Breast epithelium (tissue), 4 donors: ENCODE measurements around the gene TECTA. TPM values are rescaled to one million over a fixed set of nuclear protein-coding genes. Genes with fewer than 3 reads are reported as not detected.

ENCODE experiments used
- DNase-seq, 2 donors: peaks; one replicate each; pipeline ENCODE4 v3.0.0-alpha.2; 2019; ENCODE audit warnings: low spot score in 2 of 2
- H3K27ac ChIP-seq, 2 donors: fragments of 200-600 bp; sonication (generic) in 1 of 2; one replicate each; pipeline ENCODE4 v1.5.1; 2016 to 2019; ENCODE audit warnings: mild to moderate bottlenecking in 1 of 2
- H3K27me3 ChIP-seq, 2 donors: fragments of 200-600 bp; sonication (generic) in 1 of 2; one replicate each; pipeline versions ENCODE4 v1.5.1 to v1.6.0; 2017 to 2019; ENCODE audit warnings: control low read depth in 1 of 2, mild to moderate bottlenecking in 1 of 2
- H3K36me3 ChIP-seq: fragments of 200-600 bp; one replicate; pipeline ENCODE4 v1.5.1; 2019
- H3K4me1 ChIP-seq, 2 donors: fragments of 200-600 bp; sonication (generic); one replicate each; pipeline ENCODE4 v1.5.1; 2016 to 2019; ENCODE audit warnings: control low read depth in 1 of 2
- H3K4me3 ChIP-seq, 3 donors: fragments of 200-600 bp; sonication (generic); 1 replicate in 2 of 3; 2 replicates in 1 of 3; pipeline ENCODE4 v1.5.1; 2016 to 2019; ENCODE audit warnings: mild to moderate bottlenecking in 3 of 3, moderate library complexity in 2 of 3
- H3K9me3 ChIP-seq, 2 donors: fragments of 200-600 bp; sonication (generic) in 1 of 2; one replicate each; pipeline ENCODE4 v1.5.1; 2016 to 2019; ENCODE audit warnings: control low read depth in 1 of 2
- CTCF ChIP-seq, 3 donors: fragments of 450-650 bp; IDR thresholded peaks; one replicate each; pipeline ENCODE4 v1.5.1; 2016 to 2017; ENCODE audit warnings: antibody characterized with exemption in 3 of 3, mild to moderate bottlenecking in 3 of 3, moderate library complexity in 3 of 3
- POLR2A ChIP-seq: fragments of 450-650 bp; IDR thresholded peaks from one replicate; pipeline ENCODE4 v1.6.1; 2016; ENCODE audit warnings: antibody characterized with exemption, mild to moderate bottlenecking, moderate library complexity
- POLR2AphosphoS5 ChIP-seq, 3 donors: sonication (generic); formaldehyde crosslinking; IDR thresholded peaks; one replicate each; pipeline ENCODE4 v1.6.1; 2017; ENCODE audit warnings: antibody characterized with exemption in 3 of 3
- intact Hi-C: fragments of 100-400 bp; cut with DNase I; formaldehyde crosslinking; loops from one replicate; pipeline ENCODE4 v1.15.1; 2023; ENCODE audit warnings: low total_unique reads
- total RNA-seq, 3 donors: library from RNA; depleted of rRNA; stranded (reverse); fragments of >200 nt; gene quantifications; one replicate each; pipeline ENCODE4 v1.1.0, GENCODE V29; 2016

TECTA gene
- total RNA-seq, 3 donors from 2014 or later = 0.64 to 1.3 (median 0.88) TPM

DNA sequence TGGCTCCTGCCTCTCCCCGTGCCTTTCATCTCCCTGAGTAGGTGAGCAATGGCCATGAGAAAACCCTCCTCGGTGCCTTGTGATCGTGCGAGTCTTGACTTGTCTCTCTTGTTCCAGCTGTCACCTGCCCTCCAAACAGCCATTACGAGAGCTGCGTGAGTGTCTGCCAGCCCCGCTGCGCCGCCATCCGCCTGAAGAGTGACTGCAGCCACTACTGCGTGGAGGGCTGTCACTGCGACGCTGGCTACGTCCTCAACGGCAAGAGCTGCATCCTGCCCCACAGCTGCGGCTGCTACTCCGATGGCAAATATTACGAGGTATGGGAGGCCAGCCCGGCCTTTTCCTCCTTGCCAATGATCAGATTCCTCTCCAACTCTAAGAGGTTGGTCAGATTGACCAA lies 51.7 kb downstream of the TECTA start:
- DNase-seq = no peak
- intact Hi-C loops = no loop called here
- no peaks in the 10 kb centered on the region for H3K36me3 ChIP-seq
- H3K4me3 ChIP-seq = no peak overlapping the region
- TF ChIP-seq CTCF (IDR thresholded peaks at IDR 0.05) (no peak), POLR2A (no peak), POLR2AphosphoS5 (IDR thresholded peaks at IDR 0.05) (no peak)
- no peaks in the 10 kb centered on the region for H3K9me3 ChIP-seq
- no peak overlapping the region for H3K27ac ChIP-seq
- H3K4me1 ChIP-seq = no peaks in the 10 kb centered on the region
- H3K27me3 ChIP-seq = no peaks in the 10 kb centered on the region

GRCh38 chr11:121153472-121153871 lies 52.4 kb downstream of the TECTA start:
- no peak for DNase-seq
- H3K36me3 ChIP-seq = no peaks in the 10 kb centered on the region
- H3K27ac ChIP-seq = no peak overlapping the region
- intact Hi-C loops = no loop called here
- no peaks in the 10 kb centered on the region for H3K4me1 ChIP-seq
- H3K27me3 ChIP-seq = no peaks in the 10 kb centered on the region
- no peak overlapping the region for H3K4me3 ChIP-seq
- no peak for TF ChIP-seq CTCF (IDR thresholded peaks at IDR 0.05)
- TF ChIP-seq POLR2A = no peak
- TF ChIP-seq POLR2AphosphoS5 (IDR thresholded peaks at IDR 0.05) = no peak
- no peaks in the 10 kb centered on the region for H3K9me3 ChIP-seq

DNA sequence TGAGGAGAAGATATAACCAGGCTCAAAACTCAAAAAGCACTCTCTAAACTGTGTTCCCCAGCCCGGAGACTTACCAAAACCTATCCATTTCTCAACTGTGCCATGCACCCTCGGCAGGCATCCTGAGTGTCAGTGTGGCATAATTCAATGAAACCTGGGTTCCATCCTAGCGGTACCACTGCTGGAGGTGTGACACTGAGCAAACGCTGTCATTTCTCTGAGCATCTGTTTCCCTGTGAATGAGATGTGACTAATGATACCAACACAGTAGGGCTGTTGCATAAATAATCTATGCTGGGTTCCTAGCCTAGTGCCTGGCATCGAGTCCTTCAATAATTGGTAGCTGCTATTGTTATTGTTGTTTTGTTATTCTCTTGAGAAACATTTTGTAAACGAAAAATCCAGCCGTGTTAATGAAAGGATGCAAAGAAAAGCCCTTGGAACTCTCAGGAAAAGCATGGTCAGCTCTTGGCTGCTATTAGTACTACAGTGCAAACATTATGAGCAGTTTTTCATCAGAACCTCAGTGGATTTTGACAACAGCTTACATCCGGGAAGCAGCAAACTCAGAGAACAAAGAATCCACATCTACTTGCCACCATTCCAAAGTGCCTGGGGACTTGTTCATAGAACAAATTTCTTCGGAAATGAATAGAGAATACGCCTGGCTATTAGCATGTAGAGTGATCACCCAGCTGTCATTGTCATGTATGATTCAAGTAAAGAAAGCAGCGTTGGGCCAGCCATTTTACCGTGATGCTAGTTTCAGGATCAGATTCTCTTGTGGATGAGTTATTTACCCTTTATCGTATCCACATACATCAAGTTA lies 53.7 kb downstream of the TECTA start:
- no peak for TF ChIP-seq POLR2A
- no peak for TF ChIP-seq POLR2AphosphoS5 (IDR thresholded peaks at IDR 0.05)
- no peak for TF ChIP-seq CTCF (IDR thresholded peaks at IDR 0.05)
- no peaks in the 10 kb centered on the region for H3K36me3 ChIP-seq
- no peak overlapping the region for H3K4me3 ChIP-seq
- no peak overlapping the region for H3K27ac ChIP-seq
- H3K27me3 ChIP-seq = no peaks in the 10 kb centered on the region
- H3K4me1 ChIP-seq = no peaks in the 10 kb centered on the region
- intact Hi-C loops = no loop called here
- DNase-seq = no peak
- H3K9me3 ChIP-seq = no peaks in the 10 kb centered on the region

DNA sequence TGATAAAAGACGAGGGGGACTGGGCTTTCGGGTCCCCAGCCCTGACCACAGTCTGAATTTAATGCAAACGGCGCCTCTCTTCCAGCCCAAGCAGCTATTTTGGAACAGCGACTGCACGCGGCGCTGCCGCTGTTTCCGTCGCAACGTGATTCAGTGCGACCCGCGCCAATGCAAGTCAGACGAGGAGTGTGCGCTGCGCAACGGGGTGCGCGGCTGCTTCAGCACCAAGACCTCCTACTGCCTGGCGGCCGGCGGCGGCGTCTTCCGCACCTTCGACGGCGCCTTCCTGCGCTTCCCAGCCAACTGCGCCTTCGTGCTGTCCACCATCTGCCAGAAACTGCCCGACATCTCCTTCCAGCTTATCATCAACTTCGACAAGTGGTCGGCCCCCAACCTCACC lies 56.7 kb downstream of the TECTA start:
- TF ChIP-seq POLR2A = no peak
- TF ChIP-seq CTCF (IDR thresholded peaks at IDR 0.05) = no peak
- no peak for TF ChIP-seq POLR2AphosphoS5 (IDR thresholded peaks at IDR 0.05)
- no peak overlapping the region for H3K27ac ChIP-seq
- H3K36me3 ChIP-seq = no peaks in the 10 kb centered on the region
- H3K4me1 ChIP-seq = no peaks in the 10 kb centered on the region
- DNase-seq = no peak
- H3K27me3 ChIP-seq = no peaks in the 10 kb centered on the region
- no peak overlapping the region for H3K4me3 ChIP-seq
- H3K9me3 ChIP-seq = no peaks in the 10 kb centered on the region
- intact Hi-C loops = no loop called here

GRCh38 chr11:121159741-121160140 lies 58.7 kb downstream of the TECTA start:
- Histone ChIP-seq H3K4me3 (no peak overlapping the region), H3K4me1 (no peaks in the 10 kb centered on the region), H3K9me3 (no peaks in the 10 kb centered on the region), H3K36me3 (no peaks in the 10 kb centered on the region), H3K27ac (no peak overlapping the region), H3K27me3 (no peaks in the 10 kb centered on the region)
- TF ChIP-seq CTCF (IDR thresholded peaks at IDR 0.05) (no peak), POLR2A (no peak), POLR2AphosphoS5 (IDR thresholded peaks at IDR 0.05) (no peak)
- intact Hi-C loops = no loop called here
- DNase-seq = no peak
